DND-41 (cell line): ENCODE data around the gene PIH1D1.

Experiments used
- CTCF ChIP-seq: IDR thresholded peaks from 2 replicates; pipeline ENCODE4 v1.5.1; 2012; ENCODE audit warnings: borderline replicate concordance, low read length, moderate library complexity, mild to moderate bottlenecking; ENCODE audit not compliant: poor library complexity, severe bottlenecking; ENCODE audit errors: extremely low read depth
- EZH2 ChIP-seq: IDR thresholded peaks from 3 replicates; pipeline ENCODE4 v1.6.1; 2012; ENCODE audit warnings: borderline replicate concordance, low read depth, mild to moderate bottlenecking, moderate library complexity, low read length, inconsistent platforms; ENCODE audit not compliant: severe bottlenecking

DNA sequence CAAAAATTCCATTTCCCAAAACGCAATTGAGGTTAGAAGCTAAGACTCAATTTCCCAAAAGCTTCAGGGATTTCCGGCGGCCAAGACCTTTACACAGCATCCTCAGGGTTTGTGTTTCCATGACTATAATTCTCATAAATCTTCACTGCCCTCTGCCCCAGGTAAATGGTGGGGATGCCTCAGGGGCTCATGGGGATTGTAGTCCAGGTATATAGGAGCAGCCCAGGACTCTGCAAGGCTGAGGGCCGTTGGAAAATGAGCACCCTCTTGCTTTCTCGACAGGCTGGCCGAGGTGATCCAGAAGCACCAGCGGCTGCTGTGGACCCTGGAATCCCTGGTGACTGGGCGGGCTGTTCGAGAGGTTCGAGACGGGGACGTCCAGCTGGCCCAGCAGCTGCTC is 7.8 kb upstream of the PIH1D1 start:
- TF ChIP-seq CTCF = no peak
- no peak for TF ChIP-seq EZH2
